K562 (cell line): Measurements from ENCODE around the gene USH2A. TPM values are rescaled to one million over a fixed set of nuclear protein-coding genes. Genes with fewer than 3 reads are reported as not detected.
"Not testable (repeated sequence)": the region's sequence is repeated elsewhere in the genome, so short reads cannot be mapped to it uniquely, and the experiment has no call there.

ENCODE experiments used
- ATAC-seq: fragments of 200-7000 bp; cut with Tn5 transposase; 3 replicates; pipeline ENCODE4 v1.9.1; 2020; ENCODE audit warnings: moderate library complexity
- BruUV-seq: library from RNA; stranded (reverse); fragments of 400-500 nt; replicated peaks from 2 replicates; lab custom pipeline; 2021; lab: Mats Ljungman, UMichigan
- CTCF ChIA-PET: fragments of 300-600 bp; formaldehyde crosslinking; extraction: SDS; loops from one replicate; lab custom pipeline; 2021; ENCODE audit warnings: low intra/inter-chr PET ratio; lab: Yijun Ruan, JAX
- POLR2A ChIA-PET: fragments of 300-600, 350-650 bp; sonication (Branson Sonifier 250); formaldehyde crosslinking; extraction: SDS; loops from one replicate; lab custom pipeline; 2021; ENCODE audit warnings: antibody characterized with exemption, inconsistent platforms; lab: Yijun Ruan, JAX
- DNase-seq, 4 experiments: peaks; one replicate each; pipeline versions ENCODE4 v3.0.0 to v3.0.0-alpha.2; 2011 to 2018; ENCODE audit warnings: low spot score in 3 of 4, mixed read lengths in 3 of 4; ENCODE audit errors: extremely low read depth in 1 of 4
- FAIRE-seq: peaks from 2 replicates; lab custom pipeline; 2011; peaks lifted over from hg19 to GRCh38; lab: Jason Lieb, UNC
- H2AFZ ChIP-seq: 2 replicates; pipeline ENCODE4 v1.6.0; 2011; ENCODE audit warnings: low read depth, low read length, control low read depth, inconsistent platforms
- H3K27ac ChIP-seq: fragments of 200-600 bp; 3 replicates; pipeline ENCODE4 v1.8.0; 2011; ENCODE audit warnings: low read depth, mild to moderate bottlenecking, control low read depth, inconsistent platforms, low read length, moderate library complexity, mixed read lengths; ENCODE audit errors: extremely low read depth
- H3K27me3 ChIP-seq, 2 experiments: fragments of 300-600 bp in 1 of 2; 2 replicates in 1 of 2; 3 replicates in 1 of 2; pipeline versions ENCODE4 v1.6.0 to v1.8.0; 2011; ENCODE audit warnings: inconsistent platforms in 2 of 2, low read length in 2 of 2, mild to moderate bottlenecking in 1 of 2, mixed read lengths in 1 of 2, moderate library complexity in 1 of 2; ENCODE audit not compliant: control insufficient read depth in 2 of 2, insufficient read depth in 2 of 2
- H3K36me3 ChIP-seq: fragments of 300-600 bp; 3 replicates; pipeline ENCODE4 v1.8.0; 2011; ENCODE audit warnings: mild to moderate bottlenecking, low read length, inconsistent platforms; ENCODE audit not compliant: control insufficient read depth, insufficient read depth
- H3K4me1 ChIP-seq, 2 experiments: fragments of 200-600 bp in 1 of 2; replicated peaks in 1 of 2; 2 replicates in 1 of 2; 3 replicates in 1 of 2; pipeline versions ENCODE4 v1.5.1 to v1.8.0; 2011; ENCODE audit warnings: inconsistent platforms in 2 of 2, low read length in 2 of 2, mild to moderate bottlenecking in 1 of 2, mixed read lengths in 1 of 2, moderate library complexity in 1 of 2; ENCODE audit not compliant: control insufficient read depth in 2 of 2, insufficient read depth in 2 of 2
- H3K4me2 ChIP-seq: 2 replicates; pipeline ENCODE4 v1.6.1; 2011; ENCODE audit warnings: low read length, control low read depth, inconsistent platforms, mixed read lengths; ENCODE audit not compliant: insufficient read depth
- H3K4me3 ChIP-seq: fragments of 200-600 bp; sonication (generic), shearing (Covaris generic); 2 replicates; pipeline ENCODE4 v1.5.1; 2016; ENCODE audit warnings: control low read depth, inconsistent platforms
- H3K79me2 ChIP-seq: fragments of 200-600 bp; 3 replicates; pipeline ENCODE4 v1.8.0; 2011; ENCODE audit warnings: low read length, inconsistent platforms; ENCODE audit not compliant: control insufficient read depth, insufficient read depth
- H3K9ac ChIP-seq, 2 experiments: 2 replicates each; pipeline versions ENCODE4 v1.6.0 to v1.6.1; 2011; ENCODE audit warnings: low read depth in 2 of 2, low read length in 2 of 2, control low read depth in 1 of 2, inconsistent platforms in 1 of 2, mild to moderate bottlenecking in 1 of 2, mixed read lengths in 1 of 2; ENCODE audit not compliant: insufficient read depth in 1 of 2
- H3K9me1 ChIP-seq: one replicate; pipeline ENCODE4 v1.6.0; 2011; ENCODE audit warnings: inconsistent platforms, mild to moderate bottlenecking, low read length, moderate library complexity; ENCODE audit not compliant: control insufficient read depth, insufficient read depth
- H3K9me3 ChIP-seq: replicated peaks from 2 replicates; pipeline ENCODE4 v1.5.1; 2011; ENCODE audit warnings: low read depth, low read length, inconsistent platforms; ENCODE audit not compliant: control insufficient read depth, insufficient read depth
- H4K20me1 ChIP-seq: replicated peaks from 2 replicates; pipeline ENCODE4 v1.6.1; 2011; ENCODE audit warnings: low read length, inconsistent platforms, mixed read lengths; ENCODE audit not compliant: control insufficient read depth, insufficient read depth
- CSDE1 ChIP-seq, 2 experiments: fragments of 450-650 bp; IDR thresholded peaks; 2 replicates each; pipeline ENCODE4 v1.6.1; 2016; ENCODE audit warnings: mild to moderate bottlenecking in 1 of 2
- FOXA3 ChIP-seq, 2 experiments: fragments of 450-650 bp in 1 of 2; sonication (generic) in 1 of 2; formaldehyde crosslinking; IDR thresholded peaks in 1 of 2; conservative IDR thresholded peaks in 1 of 2; 2 replicates each; pipeline versions ENCODE4 v1.4.0 to v1.8.0; 2020 to 2022; ENCODE audit warnings: mild to moderate bottlenecking in 2 of 2, missing genetic modification reagents in 1 of 2
- HMGN3 ChIP-seq: IDR thresholded peaks from 2 replicates; pipeline ENCODE4 v1.6.1; 2011; ENCODE audit warnings: borderline replicate concordance, low read depth, mild to moderate bottlenecking, mixed read lengths, low read length; ENCODE audit not compliant: insufficient read length; ENCODE audit errors: extremely low read depth
- ILF3 ChIP-seq: fragments of 450-650 bp; IDR thresholded peaks from 2 replicates; pipeline ENCODE4 v1.6.1; 2018; ENCODE audit warnings: antibody characterized with exemption, mild to moderate bottlenecking, moderate library complexity, borderline replicate concordance
- KDM1A ChIP-seq, 2 experiments: fragments of 450-650 bp; IDR thresholded peaks; 2 replicates each; pipeline ENCODE4 v1.6.1; 2016; ENCODE audit warnings: mild to moderate bottlenecking in 2 of 2
- MCM3 ChIP-seq: fragments of 450-650 bp; IDR thresholded peaks from 2 replicates; pipeline ENCODE4 v1.6.1; 2016
- NELFE ChIP-seq: IDR thresholded peaks from 2 replicates; pipeline ENCODE4 v1.6.1; 2011; ENCODE audit warnings: mild to moderate bottlenecking; ENCODE audit not compliant: insufficient read depth, insufficient read length
- RBM14 ChIP-seq: fragments of 200-400 bp; formaldehyde crosslinking; IDR thresholded peaks from 2 replicates; pipeline ENCODE4 v1.6.1; 2018; ENCODE audit warnings: low read depth, mild to moderate bottlenecking, low read length, moderate library complexity, borderline replicate concordance; ENCODE audit not compliant: insufficient read depth
- RBM39 ChIP-seq: fragments of 200-400 bp; formaldehyde crosslinking; optimal IDR thresholded peaks from 2 replicates; pipeline ENCODE3; 2018; ENCODE audit warnings: low read depth, low read length
- SIN3A ChIP-seq, 2 experiments: fragments of 150-350 bp in 1 of 2; IDR thresholded peaks; 2 replicates each; pipeline ENCODE4 v1.6.1; 2011 to 2016; ENCODE audit warnings: borderline replicate concordance in 2 of 2, low read depth in 2 of 2, low read length in 2 of 2, mild to moderate bottlenecking in 2 of 2, moderate library complexity in 2 of 2; ENCODE audit not compliant: control insufficient read depth in 1 of 2
- SMARCE1 ChIP-seq: fragments of 450-650 bp; IDR thresholded peaks from 2 replicates; pipeline ENCODE4 v1.7.1; 2016; ENCODE audit warnings: mild to moderate bottlenecking
- SNIP1 ChIP-seq: fragments of 450-650 bp; IDR thresholded peaks from 2 replicates; pipeline ENCODE4 v1.7.1; 2017; ENCODE audit warnings: low read depth, mild to moderate bottlenecking
- TEAD2 ChIP-seq: fragments of 450-650 bp; IDR thresholded peaks from 2 replicates; pipeline ENCODE4 v1.6.1; 2016; ENCODE audit warnings: missing genetic modification characterization, control low read depth, missing compliant biosample characterization
- ZKSCAN3 ChIP-seq: fragments of 250-450 bp; sonication (Bioruptor Pico); IDR thresholded peaks from 2 replicates; pipeline ENCODE4 v1.4.0; 2020
- ZNF75A ChIP-seq: fragments of 450-650 bp; formaldehyde crosslinking; IDR thresholded peaks from 2 replicates; pipeline ENCODE4 v1.4.0; 2020; ENCODE audit warnings: mild to moderate bottlenecking
- WGBS: fragments of 100-300 bp; shearing (Covaris generic); methylation state at CpG from one replicate; pipeline ENCODE4 v1.1.6; 2016; ENCODE audit warnings: low coverage, mixed read lengths; ENCODE audit not compliant: insufficient coverage; ENCODE audit errors: missing lambda C conversion rate; 5-methylcytosine and 5-hydroxymethylcytosine counted together
- in situ Hi-C: fragments of 300-500 bp; cut with MboI; formaldehyde crosslinking; loops from 4 replicates; pipeline ENCODE4 v1.15.0; 2018; ENCODE audit warnings: inconsistent platforms, mixed read lengths
- intact Hi-C: fragments of 100-400 bp; cut with micrococcal nuclease; formaldehyde crosslinking; loops from 2 replicates; pipeline ENCODE4 v1.14.2; 2022
- polyA plus RNA-seq, 8 experiments: library from polyadenylated mRNA; depleted of rRNA in 4 of 8; stranded (reverse) in 5 of 8; unstranded in 3 of 8; fragments of >200 nt; fragmentation: Nextera tagmentation in 2 of 8; fragmentation: Illumina TruSeq in 1 of 8; extraction: Ambion mirVana in 2 of 8; extraction: Trizol in 1 of 8; gene quantifications; 2 replicates each; pipeline versions ENCODE4 v1.2.1 to v1.2.3, GENCODE V29; 2011 to 2014; ENCODE audit warnings: inconsistent platforms in 1 of 8, missing spikeins in 1 of 8
- total RNA-seq, 7 experiments: library from RNA; depleted of rRNA in 6 of 7; stranded (reverse); fragments of >200 nt in 6 of 7; fragmentation: Illumina TruSeq in 2 of 7; extraction: Trizol in 2 of 7; gene quantifications; 2 replicates each; pipeline versions ENCODE4 v1.2.1 to v1.2.3, GENCODE V29; 2011 to 2021; ENCODE audit warnings: low replicate concordance in 1 of 7
- TF ChIP-seq, protein P1 (sequence below): fragments of 200-800 bp; sonication (Bioruptor generic); IDR thresholded peaks from 2 replicates; pipeline ENCODE4 v1.6.1; 2017; ENCODE audit warnings: missing genetic modification characterization, missing compliant biosample characterization

The USH2A gene
- total and polyA plus RNA-seq, 9 of the 15 experiments (the other 6 are each of a cell fraction or from before 2014, with no cell fraction given): under 0.01 TPM; not detected in 7

GRCh38 chr1:216009456-216009855, 413.8 kb downstream of the USH2A start:
- BruUV-seq: not testable (repeated sequence)

DNA sequence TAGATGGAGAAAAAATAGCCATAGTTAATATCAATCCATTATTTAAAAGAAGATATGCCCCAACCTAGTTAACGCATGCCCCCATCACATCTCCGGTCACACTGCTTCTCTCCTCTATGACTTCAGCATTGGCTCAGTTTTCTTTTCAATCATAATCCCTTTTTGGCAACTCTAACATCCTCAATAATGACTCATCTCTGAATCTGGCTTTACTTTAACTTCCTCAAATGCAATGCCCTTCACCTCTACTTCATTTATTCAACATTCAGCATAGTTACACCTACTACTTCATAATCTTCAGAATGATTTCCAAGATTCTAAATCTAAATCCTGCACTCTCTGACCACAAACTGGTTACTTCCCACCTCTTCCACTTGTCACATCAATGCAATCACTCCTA, 417.3 kb downstream of the USH2A start:
- no peak overlapping the region for H2AFZ ChIP-seq
- in situ Hi-C loops: no loop called here
- FAIRE-seq: no peak
- TF ChIP-seq ZNF75A (CRISPR knock-in tag): no peak
- no peak for TF ChIP-seq NELFE
- no peak for TF ChIP-seq RBM39
- TF ChIP-seq ZKSCAN3: no peak
- no peak for TF ChIP-seq SMARCE1
- TF ChIP-seq, protein P1, sequence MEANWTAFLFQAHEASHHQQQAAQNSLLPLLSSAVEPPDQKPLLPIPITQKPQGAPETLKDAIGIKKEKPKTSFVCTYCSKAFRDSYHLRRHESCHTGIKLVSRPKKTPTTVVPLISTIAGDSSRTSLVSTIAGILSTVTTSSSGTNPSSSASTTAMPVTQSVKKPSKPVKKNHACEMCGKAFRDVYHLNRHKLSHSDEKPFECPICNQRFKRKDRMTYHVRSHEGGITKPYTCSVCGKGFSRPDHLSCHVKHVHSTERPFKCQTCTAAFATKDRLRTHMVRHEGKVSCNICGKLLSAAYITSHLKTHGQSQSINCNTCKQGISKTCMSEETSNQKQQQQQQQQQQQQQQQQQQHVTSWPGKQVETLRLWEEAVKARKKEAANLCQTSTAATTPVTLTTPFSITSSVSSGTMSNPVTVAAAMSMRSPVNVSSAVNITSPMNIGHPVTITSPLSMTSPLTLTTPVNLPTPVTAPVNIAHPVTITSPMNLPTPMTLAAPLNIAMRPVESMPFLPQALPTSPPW (CRISPR knock-in tag): no peak
- TF ChIP-seq MCM3: no peak
- TF ChIP-seq SNIP1: no peak
- no peak for TF ChIP-seq TEAD2 (tag)
- TF ChIP-seq ILF3: no peak
- TF ChIP-seq FOXA3 (CRISPR knock-in tag; conservative IDR thresholded peaks at IDR 0.05 in 1 of 2, IDR thresholded peaks at IDR 0.05 in 1 of 2): no peak
- TF ChIP-seq HMGN3: no peak
- no peak for TF ChIP-seq CSDE1 (IDR thresholded peaks at IDR 0.05)
- no peak for TF ChIP-seq KDM1A (IDR thresholded peaks at IDR 0.05)
- TF ChIP-seq SIN3A (IDR thresholded peaks at IDR 0.05; ENCODE audit: borderline replicate concordance in 2 of 2, control insufficient read depth in 1 of 2, low read depth in 2 of 2, low read length in 2 of 2): no peak
- TF ChIP-seq RBM14: no peak

More at GRCh38 chr1:216009456-216009855, 413.8 kb downstream of the USH2A start:
- H3K4me1 ChIP-seq, H3K4me2 ChIP-seq, H3K36me3 ChIP-seq, H3K9me3 ChIP-seq, FAIRE-seq, intact Hi-C loops, H2AFZ ChIP-seq, POLR2A ChIA-PET, H3K4me3 ChIP-seq, H3K9me1 ChIP-seq, ATAC-seq, H3K27ac ChIP-seq, H3K27me3 ChIP-seq, H3K79me2 ChIP-seq, in situ Hi-C loops, CTCF ChIA-PET, H4K20me1 ChIP-seq, H3K9ac ChIP-seq, DNase-seq: not testable (repeated sequence)
- WGBS: 0% methylated on average over 6 of the region's 10 CpGs

More for the DNA sequence above, 417.3 kb downstream of the USH2A start:
- no peak overlapping the region for H3K9ac ChIP-seq
- WGBS: 0% methylated on average over 2 of the region's 2 CpGs
- H3K9me1 ChIP-seq: no peaks in the 10 kb centered on the region
- no peaks in the 10 kb centered on the region for H3K79me2 ChIP-seq
- ChIA-PET POLR2A (no interaction called here), CTCF (no interaction called here)
- H3K4me3 ChIP-seq: no peak overlapping the region
- no peaks in the 10 kb centered on the region for H3K27me3 ChIP-seq
- H3K27ac ChIP-seq: no peak overlapping the region
- no TSS peak for BruUV-seq
- intact Hi-C loops: no loop called here
- no peaks in the 10 kb centered on the region for H3K4me1 ChIP-seq
- no peaks in the 10 kb centered on the region for H3K36me3 ChIP-seq
- no peak overlapping the region for H3K4me2 ChIP-seq
- DNase-seq: no peak
- ATAC-seq: no peak
- H4K20me1 ChIP-seq: no peaks in the 10 kb centered on the region
- H3K9me3 ChIP-seq: no peaks in the 10 kb centered on the region; the same call in 1 of the 2 replicates
